Activated T-helper 17 cell treated with anti-CD3 and anti-CD28 coated beads, Interleukin-2, amount 50 U/mL, for 72 hours (primary cell): Measurements from ENCODE around the gene ZFAND4. TPM values are rescaled to one million over a fixed set of nuclear protein-coding genes. Genes with fewer than 3 reads are reported as not detected.
"Not testable (repeated sequence)": the region's sequence is repeated elsewhere in the genome, so short reads cannot be mapped to it uniquely, and the experiment has no call there.

Experiments
- ATAC-seq: fragments of 150-1000 bp; cut with Tn5 transposase; replicated peaks from 2 replicates; pipeline ENCODE4 v1.10.0; 2021; ENCODE audit warnings: mild to moderate bottlenecking, moderate library complexity
- H3K27ac Mint-ChIP-seq: one replicate; pipeline ENCODE4 v1.8.0; 2022; ENCODE audit warnings: mixed read lengths
- H3K27me3 Mint-ChIP-seq: one replicate; pipeline ENCODE4 v1.8.0; 2022; ENCODE audit warnings: mixed read lengths
- H3K36me3 Mint-ChIP-seq: one replicate; pipeline ENCODE4 v1.8.0; 2022; ENCODE audit warnings: low read depth, mild to moderate bottlenecking, mixed read lengths
- H3K4me1 Mint-ChIP-seq: one replicate; pipeline ENCODE4 v1.8.0; 2022; ENCODE audit warnings: mixed read lengths
- H3K4me3 Mint-ChIP-seq: one replicate; pipeline ENCODE4 v1.8.0; 2022; ENCODE audit warnings: mild to moderate bottlenecking, mixed read lengths
- H3K9me3 Mint-ChIP-seq: one replicate; pipeline ENCODE4 v1.8.0; 2022; ENCODE audit warnings: mixed read lengths
- total RNA-seq, 2 donors: library from RNA; stranded (reverse); gene quantifications; one replicate each; pipeline ENCODE4 v1.2.3, GENCODE V29; 2022

ZFAND4 gene
- total RNA-seq, 2 donors from 2014 or later, result 7.2 to 16.4 TPM

GRCh38 chr10:45654753-45655141 is 17.8 kb downstream of the ZFAND4 start:
- peaks cover 16% of the 10 kb centered on the region for H3K4me1 Mint-ChIP-seq
- ATAC-seq, H3K9me3 Mint-ChIP-seq, H3K27ac Mint-ChIP-seq, H3K4me3 Mint-ChIP-seq, H3K27me3 Mint-ChIP-seq: not testable (repeated sequence)
- peaks cover 54% of the 10 kb centered on the region for H3K36me3 Mint-ChIP-seq

GRCh38 chr10:45653454-45653853 is 19.1 kb downstream of the ZFAND4 start:
- H3K9me3 Mint-ChIP-seq, result no peaks in the 10 kb centered on the region
- peaks cover 16% of the 10 kb centered on the region for H3K4me1 Mint-ChIP-seq

GRCh38 chr10:45652511-45652910 is 20.1 kb downstream of the ZFAND4 start:
- peaks cover 10% of the 10 kb centered on the region for H3K4me1 Mint-ChIP-seq
- H3K9me3 Mint-ChIP-seq, result no peaks in the 10 kb centered on the region
- no peaks in the 10 kb centered on the region for H3K27me3 Mint-ChIP-seq
- H3K27ac Mint-ChIP-seq, result no peak overlapping the region
- H3K36me3 Mint-ChIP-seq, result peaks cover 60% of the 10 kb centered on the region
- no peak for ATAC-seq
- H3K4me3 Mint-ChIP-seq, result no peak overlapping the region

More at GRCh38 chr10:45653454-45653853, 19.1 kb downstream of the ZFAND4 start:
- Mint-ChIP-seq H3K36me3 (peaks cover 55% of the 10 kb centered on the region), H3K27me3 (no peaks in the 10 kb centered on the region), H3K4me3 (no peak overlapping the region), H3K27ac (peak overlapping the region; percentile 42)
- ATAC-seq, result no peak

- Mint-ChIP-seq H3K4me1 (no peaks in the 10 kb centered on the region), H3K27me3 (no peaks in the 10 kb centered on the region), H3K4me3 (no peak overlapping the region), H3K9me3 (no peaks in the 10 kb centered on the region), H3K27ac (no peak overlapping the region), H3K36me3 (peaks cover 61% of the 10 kb centered on the region)
- ATAC-seq, result no peak
Observed at GRCh38 chr10:45649296-45649695, 23.3 kb downstream of the ZFAND4 start.

GRCh38 chr10:45647118-45647517 is 25.5 kb downstream of the ZFAND4 start:
- H3K36me3 Mint-ChIP-seq, result peaks cover 66% of the 10 kb centered on the region
- no peaks in the 10 kb centered on the region for H3K27me3 Mint-ChIP-seq
- no peaks in the 10 kb centered on the region for H3K9me3 Mint-ChIP-seq
- no peak overlapping the region for H3K27ac Mint-ChIP-seq
- no peaks in the 10 kb centered on the region for H3K4me1 Mint-ChIP-seq
- no peak for ATAC-seq
- H3K4me3 Mint-ChIP-seq, result no peak overlapping the region

- Mint-ChIP-seq H3K27me3 (no peaks in the 10 kb centered on the region), H3K9me3 (no peaks in the 10 kb centered on the region), H3K36me3 (peaks cover 68% of the 10 kb centered on the region), H3K27ac (no peak overlapping the region), H3K4me1 (no peaks in the 10 kb centered on the region), H3K4me3 (no peak overlapping the region)
- no peak for ATAC-seq
Observed at GRCh38 chr10:45646384-45647050, 26.1 kb downstream of the ZFAND4 start.

GRCh38 chr10:45644527-45644926 is 28.0 kb downstream of the ZFAND4 start:
- Mint-ChIP-seq H3K9me3 (no peaks in the 10 kb centered on the region), H3K27me3 (no peaks in the 10 kb centered on the region), H3K36me3 (peaks cover 79% of the 10 kb centered on the region), H3K4me3 (no peak overlapping the region), H3K4me1 (no peaks in the 10 kb centered on the region), H3K27ac (no peak overlapping the region)
- ATAC-seq, result no peak

- Mint-ChIP-seq H3K4me1 (no peaks in the 10 kb centered on the region), H3K9me3 (no peaks in the 10 kb centered on the region), H3K27me3 (no peaks in the 10 kb centered on the region), H3K27ac (no peak overlapping the region), H3K36me3 (peaks cover 70% of the 10 kb centered on the region), H3K4me3 (no peak overlapping the region)
- ATAC-seq, result no peak
Observed at GRCh38 chr10:45640941-45641340, 31.6 kb downstream of the ZFAND4 start.

- ATAC-seq, result no peak
- peaks cover 68% of the 10 kb centered on the region for H3K36me3 Mint-ChIP-seq
- no peaks in the 10 kb centered on the region for H3K27me3 Mint-ChIP-seq
- no peaks in the 10 kb centered on the region for H3K4me1 Mint-ChIP-seq
- H3K27ac Mint-ChIP-seq, result no peak overlapping the region
- H3K4me3 Mint-ChIP-seq, result no peak overlapping the region
- no peaks in the 10 kb centered on the region for H3K9me3 Mint-ChIP-seq
Observed at GRCh38 chr10:45640049-45640448, 32.5 kb downstream of the ZFAND4 start.

- no peak overlapping the region for H3K27ac Mint-ChIP-seq
- no peak for ATAC-seq
- H3K36me3 Mint-ChIP-seq, result peaks cover 47% of the 10 kb centered on the region
- no peaks in the 10 kb centered on the region for H3K27me3 Mint-ChIP-seq
- H3K4me1 Mint-ChIP-seq, result no peaks in the 10 kb centered on the region
- no peak overlapping the region for H3K4me3 Mint-ChIP-seq
- H3K9me3 Mint-ChIP-seq, result no peaks in the 10 kb centered on the region
Observed at GRCh38 chr10:45627412-45628048, 45.0 kb downstream of the ZFAND4 start.

GRCh38 chr10:45625879-45626278 is 46.7 kb downstream of the ZFAND4 start:
- Mint-ChIP-seq H3K36me3 (peaks cover 54% of the 10 kb centered on the region), H3K27me3 (no peaks in the 10 kb centered on the region), H3K4me3 (no peak overlapping the region), H3K9me3 (no peaks in the 10 kb centered on the region), H3K27ac (no peak overlapping the region), H3K4me1 (no peaks in the 10 kb centered on the region)
- ATAC-seq, result no peak

- no peaks in the 10 kb centered on the region for H3K4me1 Mint-ChIP-seq
- no peak for ATAC-seq
- no peak overlapping the region for H3K27ac Mint-ChIP-seq
- H3K36me3 Mint-ChIP-seq, result peaks cover 56% of the 10 kb centered on the region
- H3K9me3 Mint-ChIP-seq, result no peaks in the 10 kb centered on the region
- no peaks in the 10 kb centered on the region for H3K27me3 Mint-ChIP-seq
- no peak overlapping the region for H3K4me3 Mint-ChIP-seq
Observed at GRCh38 chr10:45624724-45625123, 47.8 kb downstream of the ZFAND4 start.

GRCh38 chr10:45614869-45615268 is 57.7 kb downstream of the ZFAND4 start:
- H3K27ac Mint-ChIP-seq, result no peak overlapping the region
- no peak for ATAC-seq
- H3K9me3 Mint-ChIP-seq, result no peaks in the 10 kb centered on the region
- no peaks in the 10 kb centered on the region for H3K27me3 Mint-ChIP-seq
- no peaks in the 10 kb centered on the region for H3K4me1 Mint-ChIP-seq
- H3K4me3 Mint-ChIP-seq, result no peak overlapping the region
- H3K36me3 Mint-ChIP-seq, result peaks cover 46% of the 10 kb centered on the region

- peaks cover 52% of the 10 kb centered on the region for H3K36me3 Mint-ChIP-seq
- no peak for ATAC-seq
- no peaks in the 10 kb centered on the region for H3K9me3 Mint-ChIP-seq
- H3K4me3 Mint-ChIP-seq, result no peak overlapping the region
- H3K27ac Mint-ChIP-seq, result no peak overlapping the region
- no peaks in the 10 kb centered on the region for H3K27me3 Mint-ChIP-seq
- no peaks in the 10 kb centered on the region for H3K4me1 Mint-ChIP-seq
Observed at GRCh38 chr10:45612741-45613140, 59.8 kb downstream of the ZFAND4 start.

- no peak for ATAC-seq
- Mint-ChIP-seq H3K27me3 (no peaks in the 10 kb centered on the region), H3K4me1 (no peaks in the 10 kb centered on the region), H3K27ac (no peak overlapping the region), H3K4me3 (no peak overlapping the region), H3K9me3 (no peaks in the 10 kb centered on the region), H3K36me3 (peaks cover 37% of the 10 kb centered on the region)
Observed at GRCh38 chr10:45608052-45608451, 64.5 kb downstream of the ZFAND4 start.
